ENCODE measurements around the gene LYPD3.
A peak's percentile ranks its signal among the peaks of the same experiment; 100 is the strongest.

DNA sequence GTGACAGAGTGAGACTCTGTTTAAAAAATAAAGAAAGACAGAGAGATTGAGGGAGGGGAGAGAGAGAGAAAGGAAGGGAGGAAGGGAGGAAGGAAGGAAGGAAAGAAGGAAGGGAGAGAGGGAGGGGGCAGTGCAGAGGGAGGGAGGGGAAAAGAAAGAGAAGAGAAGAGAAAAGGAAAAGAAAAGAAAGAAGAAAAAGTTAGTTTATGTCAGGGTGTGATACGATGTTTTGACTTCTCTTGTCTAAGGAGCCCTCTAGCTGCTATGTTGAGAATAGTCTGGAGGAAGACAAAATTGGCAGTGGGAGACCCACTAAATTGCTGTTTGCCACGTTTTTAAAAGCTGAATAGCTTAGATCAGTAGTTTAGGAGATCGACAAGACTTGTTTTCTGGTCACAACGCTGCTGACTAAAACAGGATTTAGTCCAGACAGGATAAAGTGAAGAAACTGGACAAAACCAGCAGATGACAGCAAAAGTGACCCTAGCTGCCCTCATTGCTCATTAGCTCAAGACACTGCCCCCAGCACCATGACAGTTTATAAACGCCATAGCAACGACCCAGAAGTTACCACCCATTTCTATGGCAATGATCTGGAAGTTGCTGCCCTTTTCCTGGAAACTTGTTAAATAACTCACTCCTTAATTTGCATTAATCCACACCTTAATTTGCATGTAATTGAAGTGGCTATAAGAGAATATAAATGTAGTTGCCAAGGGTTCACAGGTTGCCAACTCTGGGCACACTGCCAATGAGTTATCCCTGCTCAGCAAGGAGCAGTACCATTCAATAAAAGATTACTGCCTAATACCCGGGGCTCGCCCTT is 39.6 kb downstream of the LYPD3 start:
- TF ChIP-seq, protein P1, sequence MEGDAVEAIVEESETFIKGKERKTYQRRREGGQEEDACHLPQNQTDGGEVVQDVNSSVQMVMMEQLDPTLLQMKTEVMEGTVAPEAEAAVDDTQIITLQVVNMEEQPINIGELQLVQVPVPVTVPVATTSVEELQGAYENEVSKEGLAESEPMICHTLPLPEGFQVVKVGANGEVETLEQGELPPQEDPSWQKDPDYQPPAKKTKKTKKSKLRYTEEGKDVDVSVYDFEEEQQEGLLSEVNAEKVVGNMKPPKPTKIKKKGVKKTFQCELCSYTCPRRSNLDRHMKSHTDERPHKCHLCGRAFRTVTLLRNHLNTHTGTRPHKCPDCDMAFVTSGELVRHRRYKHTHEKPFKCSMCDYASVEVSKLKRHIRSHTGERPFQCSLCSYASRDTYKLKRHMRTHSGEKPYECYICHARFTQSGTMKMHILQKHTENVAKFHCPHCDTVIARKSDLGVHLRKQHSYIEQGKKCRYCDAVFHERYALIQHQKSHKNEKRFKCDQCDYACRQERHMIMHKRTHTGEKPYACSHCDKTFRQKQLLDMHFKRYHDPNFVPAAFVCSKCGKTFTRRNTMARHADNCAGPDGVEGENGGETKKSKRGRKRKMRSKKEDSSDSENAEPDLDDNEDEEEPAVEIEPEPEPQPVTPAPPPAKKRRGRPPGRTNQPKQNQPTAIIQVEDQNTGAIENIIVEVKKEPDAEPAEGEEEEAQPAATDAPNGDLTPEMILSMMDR (conservative IDR thresholded peaks at IDR 0.05 in 1 of 2, IDR thresholded peaks at IDR 0.05 in 1 of 2; ENCODE audit: low read depth in 1 of 2, low read length in 2 of 2), result peak; percentile 53 to 68
- TF ChIP-seq EZH2 (IDR thresholded peaks at IDR 0.05; ENCODE audit: low read length, missing control alignments), result no peak

Measured in fibroblast of lung (primary cell).